K562 (cell line): ENCODE data around the gene C7orf57. TPM values are rescaled to one million over a fixed set of nuclear protein-coding genes. Genes with fewer than 3 reads are reported as not detected.
A peak's percentile ranks its signal among the peaks of the same experiment; 100 is the strongest.

Source experiments
- BACH1 ChIP-seq: fragments of 200-800 bp; sonication (Bioruptor generic); IDR thresholded peaks from 2 replicates; pipeline ENCODE4 v1.6.1; 2016; ENCODE audit warnings: missing genetic modification characterization, missing compliant biosample characterization
- CHCHD3 ChIP-seq: fragments of 250-450 bp; sonication (Bioruptor Pico); IDR thresholded peaks from 2 replicates; pipeline ENCODE4 v2.1.2; 2022; ENCODE audit warnings: mild to moderate bottlenecking
- GABPB2 ChIP-seq: fragments of 250-450 bp; sonication (Bioruptor Pico); conservative IDR thresholded peaks from 2 replicates; pipeline ENCODE4 v1.5.1; 2021; ENCODE audit warnings: mild to moderate bottlenecking
- GATAD2B ChIP-seq: fragments of 450-650 bp; IDR thresholded peaks from 2 replicates; pipeline ENCODE4 v1.6.1; 2017; ENCODE audit warnings: mild to moderate bottlenecking, borderline replicate concordance
- HEY1 ChIP-seq: fragments of 250-450 bp; sonication (Bioruptor Pico); IDR thresholded peaks from 2 replicates; pipeline ENCODE4 v1.5.0; 2020; ENCODE audit warnings: mild to moderate bottlenecking, moderate library complexity, borderline replicate concordance
- HINFP ChIP-seq: fragments of 450-650 bp; conservative IDR thresholded peaks from 2 replicates; pipeline ENCODE4 v1.6.1; 2016; ENCODE audit warnings: missing genetic modification characterization, low read depth, mild to moderate bottlenecking, control low read depth, missing compliant biosample characterization
- HNRNPH1 ChIP-seq: fragments of 200-400 bp; formaldehyde crosslinking; optimal IDR thresholded peaks from 2 replicates; pipeline ENCODE3; 2017; ENCODE audit warnings: low read depth, mild to moderate bottlenecking, low read length, moderate library complexity
- NELFE ChIP-seq: IDR thresholded peaks from 2 replicates; pipeline ENCODE4 v1.6.1; 2011; ENCODE audit warnings: mild to moderate bottlenecking; ENCODE audit not compliant: insufficient read depth, insufficient read length
- NR2C1 ChIP-seq, 2 experiments: fragments of 450-650 bp; IDR thresholded peaks; 2 replicates each; pipeline ENCODE4 v1.6.1; 2017; ENCODE audit warnings: mild to moderate bottlenecking in 2 of 2, antibody characterized with exemption in 1 of 2, inconsistent platforms in 1 of 2, missing compliant biosample characterization in 1 of 2, missing genetic modification characterization in 1 of 2
- POLR2AphosphoS5 ChIP-seq: IDR thresholded peaks from 2 replicates; pipeline ENCODE4 v1.6.1; 2011; ENCODE audit warnings: mild to moderate bottlenecking, low read depth, low read length, moderate library complexity; ENCODE audit not compliant: control insufficient read depth, insufficient read depth
- PRMT5 ChIP-seq: sonication (generic); formaldehyde crosslinking; IDR thresholded peaks from 2 replicates; pipeline ENCODE4 v1.5.0; 2020; ENCODE audit warnings: missing genetic modification reagents
- RB1 ChIP-seq: fragments of 450-650 bp; IDR thresholded peaks from 2 replicates; pipeline ENCODE4 v1.6.1; 2017; ENCODE audit warnings: low read depth, mild to moderate bottlenecking
- RNF2 ChIP-seq: sonication (generic); IDR thresholded peaks from 2 replicates; pipeline ENCODE4 v1.6.1; 2016
- SMARCA4 ChIP-seq: fragments of 450-650 bp; IDR thresholded peaks from 2 replicates; pipeline ENCODE4 v1.6.1; 2016
- SREBF2 ChIP-seq: sonication (generic); formaldehyde crosslinking; IDR thresholded peaks from 2 replicates; pipeline ENCODE4 v1.4.0; 2020; ENCODE audit warnings: mild to moderate bottlenecking, missing genetic modification reagents
- TEAD1 ChIP-seq, 2 experiments: fragments of 450-650 bp in 1 of 2; sonication (generic) in 1 of 2; formaldehyde crosslinking; IDR thresholded peaks; 2 replicates each; pipeline versions ENCODE4 v1.4.0 to v1.8.0; 2020 to 2022; ENCODE audit warnings: mild to moderate bottlenecking in 2 of 2, missing genetic modification reagents in 1 of 2
- TEAD4 ChIP-seq, 2 experiments: sonication (generic) in 1 of 2; formaldehyde crosslinking in 1 of 2; IDR thresholded peaks; 2 replicates each; pipeline versions ENCODE4 v1.6.1 to v1.8.0; 2012 to 2022; ENCODE audit warnings: borderline replicate concordance in 1 of 2, inconsistent platforms in 1 of 2, low read length in 1 of 2, mild to moderate bottlenecking in 1 of 2, missing genetic modification reagents in 1 of 2
- VEZF1 ChIP-seq: fragments of 200-800 bp; sonication (Bioruptor generic); IDR thresholded peaks from 2 replicates; pipeline ENCODE4 v1.6.1; 2017; ENCODE audit warnings: missing genetic modification characterization, missing compliant biosample characterization
- polyA plus RNA-seq, 8 experiments: library from polyadenylated mRNA; depleted of rRNA in 4 of 8; stranded (reverse) in 5 of 8; unstranded in 3 of 8; fragments of >200 nt; fragmentation: Nextera tagmentation in 2 of 8; fragmentation: Illumina TruSeq in 1 of 8; extraction: Ambion mirVana in 2 of 8; extraction: Trizol in 1 of 8; gene quantifications; 2 replicates each; pipeline versions ENCODE4 v1.2.1 to v1.2.3, GENCODE V29; 2011 to 2014; ENCODE audit warnings: inconsistent platforms in 1 of 8, missing spikeins in 1 of 8
- total RNA-seq, 7 experiments: library from RNA; depleted of rRNA in 6 of 7; stranded (reverse); fragments of >200 nt in 6 of 7; fragmentation: Illumina TruSeq in 2 of 7; extraction: Trizol in 2 of 7; gene quantifications; 2 replicates each; pipeline versions ENCODE4 v1.2.1 to v1.2.3, GENCODE V29; 2011 to 2021; ENCODE audit warnings: low replicate concordance in 1 of 7
- TF ChIP-seq, protein P1 (sequence below): fragments of 200-800 bp; sonication (Bioruptor generic); IDR thresholded peaks from 2 replicates; pipeline ENCODE4 v1.6.1; 2016; ENCODE audit warnings: missing genetic modification characterization, missing compliant biosample characterization

C7orf57 gene
- total and polyA plus RNA-seq, 9 of the 15 experiments (the other 6 are each of a cell fraction or from before 2014, with no cell fraction given) = not detected

- TF ChIP-seq NR2C1 (IDR thresholded peaks at IDR 0.05) = no peak
- 0 out of 2 replicates have a peak, but pooled peaks have one; percentile 31 for TF ChIP-seq NR2C1 (tag; IDR thresholded peaks at IDR 0.05)
- peak; percentile 62 for TF ChIP-seq RNF2
- peak; percentile 43; the same call in 1 of the 2 replicates for TF ChIP-seq RB1
- TF ChIP-seq PRMT5 (CRISPR knock-in tag) = no peak
- no peak for TF ChIP-seq HNRNPH1
- peak; percentile 29 to 81; a peak in 3 of 4 replicates for TF ChIP-seq TEAD1 (CRISPR knock-in tag; IDR thresholded peaks at IDR 0.05)
- TF ChIP-seq GABPB2 (CRISPR knock-in tag) = no peak
- TF ChIP-seq POLR2AphosphoS5 = no peak
- peak; percentile 87 for TF ChIP-seq TEAD4 (IDR thresholded peaks at IDR 0.05; ENCODE audit: low read length)
- TF ChIP-seq TEAD4 (CRISPR knock-in tag; IDR thresholded peaks at IDR 0.05; ENCODE audit: borderline replicate concordance) = no peak
- no peak for TF ChIP-seq CHCHD3 (CRISPR knock-in tag)
- TF ChIP-seq NELFE = no peak
- no peak; the same call in 1 of the 2 replicates for TF ChIP-seq HINFP
- TF ChIP-seq HEY1 (CRISPR knock-in tag) = no peak
- no peak for TF ChIP-seq SREBF2 (CRISPR knock-in tag)
- TF ChIP-seq, protein P1, sequence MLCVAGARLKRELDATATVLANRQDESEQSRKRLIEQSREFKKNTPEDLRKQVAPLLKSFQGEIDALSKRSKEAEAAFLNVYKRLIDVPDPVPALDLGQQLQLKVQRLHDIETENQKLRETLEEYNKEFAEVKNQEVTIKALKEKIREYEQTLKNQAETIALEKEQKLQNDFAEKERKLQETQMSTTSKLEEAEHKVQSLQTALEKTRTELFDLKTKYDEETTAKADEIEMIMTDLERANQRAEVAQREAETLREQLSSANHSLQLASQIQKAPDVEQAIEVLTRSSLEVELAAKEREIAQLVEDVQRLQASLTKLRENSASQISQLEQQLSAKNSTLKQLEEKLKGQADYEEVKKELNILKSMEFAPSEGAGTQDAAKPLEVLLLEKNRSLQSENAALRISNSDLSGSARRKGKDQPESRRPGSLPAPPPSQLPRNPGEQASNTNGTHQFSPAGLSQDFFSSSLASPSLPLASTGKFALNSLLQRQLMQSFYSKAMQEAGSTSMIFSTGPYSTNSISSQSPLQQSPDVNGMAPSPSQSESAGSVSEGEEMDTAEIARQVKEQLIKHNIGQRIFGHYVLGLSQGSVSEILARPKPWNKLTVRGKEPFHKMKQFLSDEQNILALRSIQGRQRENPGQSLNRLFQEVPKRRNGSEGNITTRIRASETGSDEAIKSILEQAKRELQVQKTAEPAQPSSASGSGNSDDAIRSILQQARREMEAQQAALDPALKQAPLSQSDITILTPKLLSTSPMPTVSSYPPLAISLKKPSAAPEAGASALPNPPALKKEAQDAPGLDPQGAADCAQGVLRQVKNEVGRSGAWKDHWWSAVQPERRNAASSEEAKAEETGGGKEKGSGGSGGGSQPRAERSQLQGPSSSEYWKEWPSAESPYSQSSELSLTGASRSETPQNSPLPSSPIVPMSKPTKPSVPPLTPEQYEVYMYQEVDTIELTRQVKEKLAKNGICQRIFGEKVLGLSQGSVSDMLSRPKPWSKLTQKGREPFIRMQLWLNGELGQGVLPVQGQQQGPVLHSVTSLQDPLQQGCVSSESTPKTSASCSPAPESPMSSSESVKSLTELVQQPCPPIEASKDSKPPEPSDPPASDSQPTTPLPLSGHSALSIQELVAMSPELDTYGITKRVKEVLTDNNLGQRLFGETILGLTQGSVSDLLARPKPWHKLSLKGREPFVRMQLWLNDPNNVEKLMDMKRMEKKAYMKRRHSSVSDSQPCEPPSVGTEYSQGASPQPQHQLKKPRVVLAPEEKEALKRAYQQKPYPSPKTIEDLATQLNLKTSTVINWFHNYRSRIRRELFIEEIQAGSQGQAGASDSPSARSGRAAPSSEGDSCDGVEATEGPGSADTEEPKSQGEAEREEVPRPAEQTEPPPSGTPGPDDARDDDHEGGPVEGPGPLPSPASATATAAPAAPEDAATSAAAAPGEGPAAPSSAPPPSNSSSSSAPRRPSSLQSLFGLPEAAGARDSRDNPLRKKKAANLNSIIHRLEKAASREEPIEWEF (CRISPR knock-in tag) = peak; percentile 44; the same call in 1 of the 2 replicates
- TF ChIP-seq BACH1 (tag) = peak; percentile 68; the same call in 1 of the 2 replicates
- peak; percentile 94 for TF ChIP-seq SMARCA4
- TF ChIP-seq VEZF1 (CRISPR knock-in tag) = peak; percentile 48; the same call in 1 of the 2 replicates
- no peak for TF ChIP-seq GATAD2B
Measured at GRCh38 chr7:48084727-48085432, 49.5 kb downstream of the C7orf57 start (continued).
